Mammary epithelial cell (primary cell): ENCODE data around the gene PDE8B.

Experiments
- EZH2 ChIP-seq: IDR thresholded peaks from 2 replicates; pipeline ENCODE4 v1.6.1; 2012; ENCODE audit warnings: low read length, inconsistent platforms, borderline replicate concordance
- TF ChIP-seq, protein P1 (sequence below), 2 donors: IDR thresholded peaks in 1 of 2; conservative IDR thresholded peaks in 1 of 2; 2 replicates each; pipeline ENCODE4 v1.5.1; 2011 to 2012; ENCODE audit warnings: inconsistent platforms in 2 of 2, low read length in 2 of 2, mild to moderate bottlenecking in 2 of 2, control low read depth in 1 of 2, low read depth in 1 of 2; ENCODE audit not compliant: insufficient read depth in 1 of 2; ENCODE audit errors: extremely low read depth in 1 of 2

DNA sequence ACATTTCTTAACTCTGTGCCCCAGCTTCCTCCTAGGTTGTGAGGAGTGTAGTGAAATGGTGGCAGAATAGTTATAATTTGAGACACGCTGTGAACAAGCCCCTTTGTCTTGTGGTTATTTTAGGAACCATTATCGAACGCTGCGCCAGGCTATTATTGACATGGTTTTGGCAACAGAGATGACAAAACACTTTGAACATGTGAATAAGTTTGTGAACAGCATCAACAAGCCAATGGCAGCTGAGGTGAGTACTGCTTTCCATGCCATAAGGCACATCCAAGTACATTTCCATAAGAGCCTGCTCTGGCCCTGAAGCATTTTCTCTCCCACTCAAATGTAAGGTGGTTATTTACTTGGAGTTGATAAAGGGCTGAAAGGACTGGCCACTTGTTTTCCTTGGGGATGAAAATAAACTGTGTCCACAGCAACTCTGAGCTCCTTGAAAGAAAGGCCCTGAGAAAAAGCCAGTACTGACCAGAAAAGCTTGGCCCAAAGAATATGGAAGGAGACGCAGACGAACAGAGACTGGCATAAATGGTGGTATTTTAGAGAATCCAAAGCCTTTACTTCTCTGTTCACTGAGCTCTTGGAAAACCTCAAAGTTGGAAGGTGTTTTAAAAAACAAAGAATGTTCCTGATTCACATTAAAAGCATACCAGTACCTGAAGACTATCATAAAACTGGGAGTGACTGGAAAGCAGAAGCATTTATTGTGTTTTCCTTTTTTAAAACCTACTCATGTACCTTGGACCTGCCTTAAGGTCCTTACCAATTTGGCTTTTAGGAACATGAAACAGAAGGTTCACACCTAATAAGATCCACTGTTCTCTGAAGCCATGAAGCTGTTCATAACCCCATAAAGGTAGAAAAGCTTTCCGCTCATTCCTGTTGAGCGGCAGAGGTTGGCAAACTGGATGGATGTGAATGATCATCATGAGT, 209.4 kb downstream of the PDE8B start:
- TF ChIP-seq, protein P1, sequence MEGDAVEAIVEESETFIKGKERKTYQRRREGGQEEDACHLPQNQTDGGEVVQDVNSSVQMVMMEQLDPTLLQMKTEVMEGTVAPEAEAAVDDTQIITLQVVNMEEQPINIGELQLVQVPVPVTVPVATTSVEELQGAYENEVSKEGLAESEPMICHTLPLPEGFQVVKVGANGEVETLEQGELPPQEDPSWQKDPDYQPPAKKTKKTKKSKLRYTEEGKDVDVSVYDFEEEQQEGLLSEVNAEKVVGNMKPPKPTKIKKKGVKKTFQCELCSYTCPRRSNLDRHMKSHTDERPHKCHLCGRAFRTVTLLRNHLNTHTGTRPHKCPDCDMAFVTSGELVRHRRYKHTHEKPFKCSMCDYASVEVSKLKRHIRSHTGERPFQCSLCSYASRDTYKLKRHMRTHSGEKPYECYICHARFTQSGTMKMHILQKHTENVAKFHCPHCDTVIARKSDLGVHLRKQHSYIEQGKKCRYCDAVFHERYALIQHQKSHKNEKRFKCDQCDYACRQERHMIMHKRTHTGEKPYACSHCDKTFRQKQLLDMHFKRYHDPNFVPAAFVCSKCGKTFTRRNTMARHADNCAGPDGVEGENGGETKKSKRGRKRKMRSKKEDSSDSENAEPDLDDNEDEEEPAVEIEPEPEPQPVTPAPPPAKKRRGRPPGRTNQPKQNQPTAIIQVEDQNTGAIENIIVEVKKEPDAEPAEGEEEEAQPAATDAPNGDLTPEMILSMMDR (conservative IDR thresholded peaks at IDR 0.05 in 1 of 2, IDR thresholded peaks at IDR 0.05 in 1 of 2; ENCODE audit: extremely low read depth in 1 of 2, insufficient read depth in 1 of 2, low read depth in 1 of 2, low read length in 2 of 2): no peak
- no peak for TF ChIP-seq EZH2
